Loucy (cell line): Measurements from ENCODE around the gene CLDN3.

Source experiments
- CTCF ChIP-seq: fragments of 200-600 bp; sonication (generic); conservative IDR thresholded peaks from 2 replicates; pipeline ENCODE4 v1.5.1; 2014; ENCODE audit warnings: mild to moderate bottlenecking, antibody characterized with exemption, low read length
- EZH2phosphoT487 ChIP-seq: fragments of 200-600 bp; IDR thresholded peaks from 2 replicates; pipeline ENCODE4 v1.6.1; 2018; ENCODE audit warnings: antibody characterized with exemption, mild to moderate bottlenecking, moderate library complexity, borderline replicate concordance

GRCh38 chr7:73719806-73720169, 50.3 kb downstream of the CLDN3 start:
- TF ChIP-seq CTCF = no peak
- TF ChIP-seq EZH2phosphoT487 = no peak
